ENCODE measurements around the gene GNAL.

GNAL gene

DNA sequence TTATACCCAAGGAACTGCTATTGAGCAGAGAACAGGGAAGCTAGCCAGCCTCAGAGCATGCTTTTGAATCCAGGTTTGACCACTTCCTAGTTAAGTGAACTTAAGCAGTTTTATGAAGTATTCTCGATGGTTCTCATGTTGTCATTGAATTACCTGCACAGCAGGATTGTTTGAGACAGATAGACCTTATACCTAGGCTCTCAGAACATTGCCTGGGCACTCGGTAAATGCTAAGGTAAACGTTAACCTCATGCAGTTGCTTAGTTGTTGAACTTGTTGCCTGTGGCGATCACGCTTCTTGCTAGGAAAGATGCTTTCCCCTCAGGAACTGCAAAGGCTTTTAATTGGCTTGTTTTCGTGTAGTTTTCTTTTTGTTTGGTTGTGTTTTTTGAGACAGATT lies 128.2 kb downstream of the GNAL start:
- DNase-seq, result no peak

DNA sequence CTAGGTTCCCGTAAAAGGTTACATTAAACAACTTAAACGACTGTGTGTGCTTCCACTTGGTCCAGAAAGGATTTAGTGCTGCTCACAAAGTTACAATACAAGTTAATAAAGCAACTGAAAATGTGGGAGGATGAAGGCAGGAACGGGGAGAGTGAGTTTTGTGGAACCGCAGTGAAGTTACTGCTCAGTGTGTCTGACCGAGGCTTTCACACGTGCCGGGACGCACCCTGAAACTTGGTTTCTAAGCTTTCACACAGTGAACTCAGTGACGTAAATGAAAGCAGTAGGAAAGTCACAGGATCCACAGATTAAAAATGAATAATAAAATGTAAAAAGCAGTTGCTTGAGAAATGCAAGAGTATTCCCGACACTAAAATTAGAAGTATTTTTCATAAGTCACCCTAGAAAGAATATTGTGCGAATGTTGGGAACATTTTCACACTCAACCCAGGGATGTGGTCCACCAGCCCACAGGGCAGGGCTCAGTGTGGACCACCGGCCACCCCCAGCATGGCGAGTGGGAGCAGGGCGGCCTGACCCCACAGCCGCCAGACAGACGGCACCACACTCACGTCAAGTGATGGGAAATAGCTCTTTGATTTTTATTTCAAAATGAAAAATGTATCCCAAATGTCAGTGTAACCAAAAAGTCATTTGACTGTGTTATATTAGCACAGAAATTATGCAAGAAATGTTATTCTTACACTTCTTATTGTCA lies 129.6 kb downstream of the GNAL start:
- no peak for DNase-seq

DNA sequence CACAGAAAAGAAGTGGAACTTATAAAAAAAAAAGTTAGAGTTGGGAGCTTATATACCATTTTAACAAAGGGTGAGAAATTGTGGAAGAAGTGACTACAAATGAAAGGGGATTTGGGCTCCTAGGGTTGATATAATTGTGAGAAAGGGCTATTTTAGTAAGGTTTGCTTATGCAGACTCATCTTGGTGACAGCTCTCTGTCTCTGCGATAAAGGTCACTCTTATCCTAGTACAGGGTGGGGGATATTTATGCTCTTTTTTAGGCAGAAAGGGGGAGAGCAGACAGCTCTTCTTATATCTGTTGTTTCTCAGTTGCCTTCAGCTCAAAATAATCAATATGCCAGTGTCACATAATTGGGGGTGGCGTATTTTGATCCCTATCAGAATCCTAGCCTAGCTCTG lies 130.9 kb downstream of the GNAL start:
- no peak for DNase-seq

DNA sequence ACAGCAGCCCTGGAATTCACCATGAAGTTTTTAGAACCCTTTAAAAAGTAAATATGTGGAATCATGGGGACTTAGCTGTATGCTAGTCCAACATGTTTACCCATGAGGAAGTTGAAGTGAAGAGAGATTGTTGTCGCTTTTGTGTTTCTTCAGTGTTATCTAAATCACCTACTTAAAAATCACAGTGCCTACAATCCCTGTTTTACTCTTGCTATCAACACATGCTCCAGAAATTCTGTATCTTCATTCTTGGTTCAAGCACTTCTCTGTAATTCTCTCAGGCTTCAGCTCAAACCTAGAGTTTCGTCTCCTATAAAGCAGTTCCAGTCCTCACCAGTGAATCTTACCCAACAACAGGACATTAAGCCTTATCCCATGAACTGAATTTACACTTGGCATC lies 131.6 kb downstream of the GNAL start:
- no peak for DNase-seq

DNA sequence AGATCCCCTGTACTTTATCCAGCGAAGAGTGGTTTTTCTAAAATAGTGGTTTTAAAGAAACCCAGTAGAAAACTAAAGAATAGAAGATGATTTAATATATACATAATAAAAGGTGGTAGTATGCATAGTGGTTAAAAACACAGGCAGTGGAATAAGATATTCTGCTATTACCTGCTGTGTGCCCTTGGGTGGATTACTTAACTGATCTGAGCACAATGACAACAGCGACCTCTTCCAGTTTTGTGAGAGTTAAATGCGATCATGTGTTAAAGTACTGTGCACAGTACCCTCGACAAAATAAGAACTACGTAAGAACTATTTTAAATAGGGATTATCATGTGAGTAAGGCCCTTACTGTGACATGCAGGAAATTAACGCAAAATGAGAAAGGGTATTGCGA lies 132.1 kb downstream of the GNAL start:
- DNase-seq, result no peak

DNA sequence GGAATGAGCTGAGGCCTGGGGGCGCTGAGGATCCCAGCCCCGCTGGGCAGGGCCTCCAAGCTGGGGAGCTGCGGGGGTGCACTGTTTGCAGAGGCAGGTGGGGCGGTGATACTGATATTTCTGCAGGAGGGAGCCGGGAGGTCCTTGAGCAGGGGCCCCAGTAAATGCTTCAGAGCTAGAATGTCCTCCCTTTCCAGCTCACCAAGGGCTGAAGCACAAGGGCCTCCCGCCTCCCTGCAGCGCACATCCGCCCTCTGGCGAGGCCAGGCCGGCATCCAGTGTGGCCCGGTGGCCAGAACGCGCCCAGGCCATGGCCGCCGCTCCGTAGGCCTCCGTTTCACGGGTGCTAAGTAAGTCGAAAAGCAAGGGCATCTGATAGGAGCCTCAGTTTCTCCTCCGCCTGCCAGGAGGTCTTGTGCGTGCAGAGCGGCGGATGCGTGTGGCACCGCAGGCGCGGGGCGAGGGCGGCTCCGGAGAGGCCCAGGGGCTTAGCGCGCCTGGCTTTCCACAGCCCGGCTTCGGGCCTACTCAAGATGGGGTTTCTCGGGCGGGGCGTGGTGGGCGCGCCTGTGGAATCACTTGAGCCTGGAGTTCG lies 132.7 kb downstream of the GNAL start:
- no peak for DNase-seq

DNA sequence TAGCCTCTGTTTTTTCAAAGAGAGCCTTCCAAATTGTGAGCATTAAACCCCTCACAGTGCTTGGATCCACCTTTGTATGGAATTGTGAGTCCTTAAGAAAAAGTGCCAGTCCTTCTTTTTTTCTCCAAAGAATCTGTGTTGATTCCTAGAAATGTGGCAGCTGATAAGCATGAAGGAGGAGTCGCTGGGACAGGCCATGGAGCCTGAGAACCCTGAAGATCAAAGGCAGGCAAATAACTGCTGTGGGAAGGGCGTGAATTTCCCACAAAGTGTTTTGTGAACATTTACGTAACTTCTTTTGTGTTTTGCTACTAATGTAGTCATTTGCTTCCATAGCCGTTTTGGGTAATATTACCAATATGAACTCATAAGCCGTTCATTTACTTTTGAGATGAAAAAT lies 134.5 kb downstream of the GNAL start:
- no peak for DNase-seq

DNA sequence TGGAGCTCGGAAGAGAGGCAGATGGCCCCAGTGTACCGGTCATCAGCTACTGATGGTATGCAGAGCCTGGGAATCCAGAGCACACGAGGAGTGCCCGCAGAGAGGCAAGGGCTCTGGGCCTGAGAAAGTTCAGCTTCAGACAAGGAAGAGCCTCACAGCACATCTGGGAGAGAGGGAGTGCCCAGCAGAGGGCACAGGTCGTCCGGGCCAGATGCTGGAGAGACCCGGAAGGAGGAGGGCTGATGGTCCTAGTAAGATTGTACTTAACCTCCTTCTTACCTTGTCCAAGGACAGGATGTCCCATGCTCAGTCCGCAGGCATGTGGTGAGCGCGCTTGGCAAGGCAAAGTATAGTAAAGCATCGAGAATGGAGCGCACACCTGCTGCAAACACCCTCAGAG lies 137.8 kb downstream of the GNAL start:
- no peak for DNase-seq

DNA sequence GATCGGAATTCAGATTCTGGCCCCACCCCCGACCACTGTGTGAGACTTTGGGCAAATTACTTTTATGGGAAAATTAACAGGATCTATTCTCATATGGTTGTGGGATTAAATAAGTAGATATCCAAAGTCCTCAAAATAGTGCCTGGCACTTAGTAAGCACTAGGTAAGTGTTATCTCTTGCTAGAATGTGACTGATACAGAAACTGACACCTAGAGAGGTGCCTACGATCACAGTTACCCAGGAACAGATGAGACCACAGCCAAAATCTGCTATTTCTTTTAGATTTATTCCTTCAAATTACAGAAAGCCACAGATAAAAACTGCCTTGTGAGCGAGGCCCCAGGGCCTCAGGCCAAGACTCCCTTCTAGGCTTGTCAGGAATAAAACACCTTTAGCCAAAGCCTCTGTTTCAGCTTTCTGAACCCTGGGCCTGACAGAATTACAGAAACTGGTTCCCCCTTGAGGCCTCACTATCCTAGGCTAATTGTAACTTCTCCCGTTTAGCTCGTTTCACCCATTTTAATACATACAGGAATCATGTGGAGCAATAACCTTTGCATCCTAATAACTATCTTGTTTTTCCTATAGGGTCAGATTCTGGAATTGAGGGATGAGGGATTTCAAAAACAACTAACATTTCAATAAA lies 139.8 kb downstream of the GNAL start:
- no peak for DNase-seq

DNA sequence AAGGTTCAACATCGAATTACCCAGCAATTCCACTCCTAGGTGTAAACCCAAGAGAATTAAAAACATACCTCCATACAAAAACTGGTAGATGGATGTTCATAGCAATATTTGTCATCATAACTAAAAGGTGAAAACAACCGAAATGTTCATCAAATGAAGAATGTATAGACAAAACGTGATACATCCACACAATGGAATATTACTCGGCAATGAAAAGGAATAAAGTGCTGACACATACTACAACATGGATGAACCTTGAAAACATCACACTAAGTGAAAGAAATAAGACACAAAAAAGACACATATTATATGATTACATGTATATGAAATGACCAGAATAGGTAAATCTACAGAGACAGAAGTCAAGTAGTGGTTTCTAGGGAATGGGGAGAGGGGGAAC lies 141.5 kb downstream of the GNAL start:
- DNase-seq, result no peak

DNA sequence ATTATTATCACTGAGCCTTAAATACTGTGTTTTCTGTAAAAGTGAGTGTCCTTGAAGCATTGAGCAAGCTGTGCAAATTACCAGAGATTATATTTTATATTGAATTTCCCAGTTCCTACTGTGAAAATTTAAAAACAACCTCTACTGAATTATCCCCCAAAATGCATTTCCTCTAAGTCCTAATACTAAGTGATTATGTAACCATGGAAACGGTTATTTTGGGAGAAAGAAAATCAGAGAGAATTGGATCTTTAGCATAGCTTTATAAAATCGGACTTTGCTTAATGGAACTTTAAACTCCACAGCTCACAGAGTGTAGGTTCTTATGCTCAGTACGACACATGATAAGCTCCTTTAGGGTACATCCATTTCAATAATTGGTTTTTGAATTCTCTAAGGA lies 142.9 kb downstream of the GNAL start:
- no peak for DNase-seq

DNA sequence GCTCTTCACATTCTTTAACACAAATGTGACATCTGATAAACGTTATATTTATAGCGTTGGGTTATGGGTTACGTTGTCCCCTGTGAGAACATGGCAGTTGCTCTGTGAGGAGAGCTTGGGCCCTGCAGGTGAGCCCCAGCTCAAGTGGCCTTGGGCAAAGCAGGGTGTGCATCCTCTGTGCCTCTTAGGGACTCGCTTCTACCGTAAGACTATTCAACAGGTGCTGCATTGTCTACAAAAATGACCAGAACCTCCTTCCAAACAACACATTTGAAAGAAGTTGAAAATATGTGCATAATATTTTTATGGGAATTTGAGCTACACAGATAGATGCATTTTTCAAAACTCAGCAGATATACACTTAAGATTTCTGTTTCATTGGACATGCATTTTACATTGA lies 145.7 kb downstream of the GNAL start:
- no peak for DNase-seq

DNA sequence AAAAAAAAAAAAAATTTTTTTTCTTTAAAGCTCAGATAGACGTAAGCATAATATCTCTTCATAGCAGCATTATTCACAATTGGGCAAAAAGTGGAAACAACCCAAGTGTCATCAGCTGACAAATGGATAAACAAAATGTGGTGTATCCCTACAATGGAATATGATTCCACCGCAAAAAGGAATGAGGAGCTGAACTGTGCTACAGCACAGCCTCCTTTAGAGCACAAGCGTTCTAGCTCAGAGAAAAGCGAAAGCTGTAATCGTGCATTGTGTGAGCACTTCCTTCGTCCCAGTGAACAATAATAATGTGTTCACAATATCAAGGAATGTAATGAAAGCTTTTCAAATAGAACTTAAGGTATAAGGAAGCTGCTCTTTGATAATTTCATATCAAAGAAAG lies 150.5 kb downstream of the GNAL start:
- DNase-seq, result no peak

DNA sequence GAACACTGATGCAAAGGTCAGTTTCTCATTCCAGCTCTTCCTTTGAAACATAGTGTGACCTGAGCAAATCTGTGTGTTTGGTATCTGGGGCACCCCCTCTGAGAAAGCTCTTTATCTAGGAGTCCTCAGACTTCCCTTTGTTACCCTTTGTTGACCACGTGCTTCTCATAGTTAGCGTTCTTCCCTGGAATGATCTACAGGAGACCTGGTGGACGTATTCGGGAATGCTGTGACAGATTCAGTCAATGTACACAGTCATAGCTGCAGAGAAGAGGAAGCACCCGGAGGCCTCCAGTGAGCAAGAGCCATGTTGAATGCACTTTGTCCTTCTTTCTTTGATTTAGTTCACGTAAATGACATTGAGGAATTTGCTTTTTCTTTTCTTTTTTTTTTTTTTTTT lies 151.4 kb downstream of the GNAL start:
- no peak for DNase-seq

DNA sequence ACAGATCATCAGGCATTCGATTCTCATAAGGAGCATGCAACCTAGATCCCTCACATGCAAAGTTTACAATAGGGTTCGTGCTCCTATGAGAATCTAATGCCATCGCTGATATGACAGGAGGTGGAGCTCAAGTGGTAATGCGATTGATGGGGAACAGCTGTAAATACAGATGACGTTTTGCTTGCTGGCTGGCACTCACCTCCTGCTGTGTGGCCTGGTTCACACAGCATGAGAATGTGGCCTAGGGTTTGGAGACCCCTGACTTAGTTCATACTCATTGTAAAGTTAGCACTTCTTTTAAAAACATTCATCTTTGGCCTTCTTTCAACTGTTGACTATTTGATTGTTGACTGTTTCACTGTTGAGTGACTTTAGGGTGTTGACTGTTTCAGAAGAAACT lies 153.5 kb downstream of the GNAL start:
- no peak for DNase-seq

DNA sequence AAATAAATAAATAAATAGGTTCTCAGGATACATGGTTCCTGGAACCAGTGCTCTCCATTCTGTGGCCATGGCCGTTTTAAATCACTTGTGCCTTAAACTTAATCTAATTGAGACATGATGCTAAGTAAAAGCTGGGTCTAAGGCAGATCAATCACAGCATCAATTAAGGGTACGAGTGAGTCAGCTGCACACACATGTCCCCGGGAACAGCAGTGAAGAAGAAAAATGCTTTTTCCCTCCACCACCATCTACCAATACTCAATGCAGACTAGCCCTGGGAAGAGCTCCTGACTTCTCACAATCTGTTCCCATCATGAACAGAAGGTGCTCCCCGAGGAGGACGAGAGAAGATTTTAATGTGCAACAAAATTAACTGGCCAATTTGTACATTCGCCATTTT lies 155.4 kb downstream of the GNAL start:
- no peak for DNase-seq

DNA sequence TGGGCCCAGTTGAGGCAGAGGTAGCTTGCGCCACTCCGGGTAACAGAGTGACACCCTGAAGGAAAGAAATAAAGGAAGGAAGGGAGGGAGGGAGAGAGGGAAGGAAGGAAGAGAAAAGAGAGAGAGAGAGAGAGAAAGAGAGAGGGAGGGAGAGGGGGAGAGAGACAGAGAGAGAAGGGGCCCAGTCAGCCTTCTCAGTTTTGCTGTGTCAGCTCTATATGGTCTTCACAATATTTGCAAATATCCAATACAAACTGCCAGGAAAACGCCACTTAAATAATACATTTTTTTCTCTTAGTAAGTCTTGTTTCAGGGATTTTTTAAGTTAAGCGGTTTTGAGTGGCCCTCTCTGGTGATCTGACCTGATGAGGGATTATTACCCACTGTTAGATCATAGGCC lies 156.6 kb downstream of the GNAL start:
- no peak for DNase-seq

DNA sequence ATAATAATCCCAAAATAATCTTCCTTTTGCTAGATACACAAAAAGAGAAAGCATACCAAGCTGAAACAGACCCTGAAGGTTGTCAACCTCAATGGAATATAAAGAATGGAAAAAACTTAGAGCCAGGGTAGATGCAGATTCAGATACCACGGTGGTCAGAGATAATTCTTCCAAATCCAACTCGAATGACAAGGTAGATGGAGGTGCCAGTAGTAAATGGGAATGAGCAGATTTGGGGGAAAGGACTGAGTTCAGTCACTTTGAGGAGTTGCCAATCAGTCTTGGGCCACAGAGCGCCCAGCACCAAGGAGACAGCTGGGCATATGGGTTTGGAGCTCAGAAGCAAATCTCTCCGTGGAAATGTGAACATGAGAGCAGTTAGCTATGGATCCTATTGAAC lies 158.7 kb downstream of the GNAL start:
- DNase-seq, result no peak

DNA sequence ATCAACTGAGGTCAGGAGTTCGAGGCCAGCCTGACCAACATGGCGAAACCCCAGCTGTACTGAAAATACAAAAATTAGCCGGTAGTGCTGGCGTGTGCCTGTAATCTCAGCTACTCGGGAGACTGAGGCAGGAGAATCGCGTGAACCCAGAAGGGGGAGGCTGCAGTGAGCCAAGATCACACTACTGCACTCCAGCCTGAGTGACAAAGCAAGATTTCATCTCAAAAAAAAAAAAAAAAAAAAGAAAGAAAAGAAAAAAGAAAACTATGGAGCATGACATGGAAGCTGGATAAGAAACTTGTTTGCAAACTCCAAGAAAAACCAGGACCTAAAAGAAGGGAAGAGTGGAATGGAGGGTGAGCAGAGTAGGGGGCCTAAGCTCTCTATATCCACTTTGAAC lies 160.2 kb downstream of the GNAL start:
- DNase-seq, result no peak

DNA sequence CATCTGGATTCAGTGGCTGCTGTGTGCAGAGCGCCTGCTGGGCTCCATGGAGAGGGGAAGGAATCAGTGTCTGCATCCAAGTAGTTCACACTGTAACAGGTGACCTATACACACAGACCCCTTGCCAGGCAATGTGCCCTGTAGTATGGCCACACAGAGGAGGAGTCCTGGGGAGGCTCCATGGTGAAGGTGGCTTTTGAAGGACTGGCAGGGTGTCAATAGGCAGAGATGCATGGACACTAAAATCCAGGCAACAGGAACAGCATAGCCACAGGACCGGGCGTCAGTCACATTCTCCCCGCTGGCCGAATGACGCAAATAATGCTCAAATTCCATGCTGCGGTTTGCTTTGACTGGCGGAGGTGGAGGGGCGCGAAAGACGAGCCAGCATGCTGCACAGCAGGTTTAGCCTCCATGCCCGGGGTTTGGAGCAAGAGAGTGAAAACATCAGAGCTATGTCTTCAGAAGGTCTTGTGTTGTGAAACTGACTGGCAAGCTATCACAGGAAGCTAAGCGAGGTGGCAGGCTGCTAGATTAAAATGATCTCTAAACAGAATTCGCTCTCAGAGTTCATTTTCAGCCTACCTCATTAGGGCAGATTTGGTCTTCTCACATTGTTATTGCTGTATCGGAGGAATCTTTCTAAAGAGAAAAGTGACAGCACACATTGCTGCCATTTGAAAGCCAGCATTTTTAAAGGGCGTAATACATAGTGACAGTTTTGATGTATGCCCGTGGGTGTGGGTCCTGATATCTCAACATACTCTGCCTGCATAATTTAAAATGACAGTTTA lies 161.0 kb downstream of the GNAL start:
- DNase-seq, result no peak

DNA sequence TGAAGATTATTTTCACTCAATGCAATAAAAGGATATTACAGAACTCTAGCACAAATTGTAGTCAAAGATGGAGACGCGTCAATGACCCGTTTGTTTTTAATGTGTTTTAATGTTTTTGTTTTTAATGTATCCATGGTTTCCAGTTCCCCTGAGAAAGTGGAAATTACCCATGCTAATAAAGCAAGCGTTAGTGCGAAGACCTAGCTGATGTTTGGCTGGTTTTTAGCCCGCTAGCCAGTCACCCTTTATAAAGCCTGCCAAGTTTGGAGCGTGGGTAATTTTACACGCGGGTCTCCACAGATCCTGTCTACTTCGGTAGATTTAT lies 161.7 kb downstream of the GNAL start:
- DNase-seq, result no peak

DNA sequence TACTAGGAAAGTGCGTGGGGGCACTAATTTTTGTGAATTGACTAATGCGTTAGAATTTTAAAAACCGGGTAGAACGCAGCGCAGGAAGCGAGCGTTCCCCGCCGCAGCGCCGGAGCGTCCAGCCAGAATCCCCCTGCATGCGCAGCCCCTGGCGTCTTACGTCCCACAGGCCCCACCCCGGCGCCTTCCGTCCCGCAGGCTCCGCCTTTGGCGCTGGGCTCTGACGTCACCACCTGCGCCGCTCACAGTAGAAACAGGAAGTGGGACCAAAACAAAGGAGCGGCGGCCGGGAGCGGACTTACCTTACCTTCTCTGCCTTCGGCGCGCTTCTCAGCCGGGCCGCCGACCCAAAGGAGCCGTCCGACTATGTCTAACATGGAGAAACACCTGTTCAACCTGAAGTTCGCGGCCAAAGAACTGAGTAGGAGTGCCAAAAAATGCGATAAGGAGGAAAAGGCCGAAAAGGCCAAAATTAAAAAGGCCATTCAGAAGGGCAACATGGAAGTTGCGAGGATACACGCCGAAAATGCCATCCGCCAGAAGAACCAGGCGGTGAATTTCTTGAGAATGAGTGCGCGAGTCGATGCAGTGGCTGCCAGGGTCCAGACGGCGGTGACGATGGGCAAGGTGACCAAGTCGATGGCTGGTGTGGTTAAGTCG lies 162.2 kb downstream of the GNAL start, which contains the start of gene CHMP1B:
TSS of gene CHMP1B (plus strand) at position 268 of the 660 bp plus-strand sequence. CDS start at position 367, 99 bp downstream.
- peak; percentile 76 for DNase-seq

DNA sequence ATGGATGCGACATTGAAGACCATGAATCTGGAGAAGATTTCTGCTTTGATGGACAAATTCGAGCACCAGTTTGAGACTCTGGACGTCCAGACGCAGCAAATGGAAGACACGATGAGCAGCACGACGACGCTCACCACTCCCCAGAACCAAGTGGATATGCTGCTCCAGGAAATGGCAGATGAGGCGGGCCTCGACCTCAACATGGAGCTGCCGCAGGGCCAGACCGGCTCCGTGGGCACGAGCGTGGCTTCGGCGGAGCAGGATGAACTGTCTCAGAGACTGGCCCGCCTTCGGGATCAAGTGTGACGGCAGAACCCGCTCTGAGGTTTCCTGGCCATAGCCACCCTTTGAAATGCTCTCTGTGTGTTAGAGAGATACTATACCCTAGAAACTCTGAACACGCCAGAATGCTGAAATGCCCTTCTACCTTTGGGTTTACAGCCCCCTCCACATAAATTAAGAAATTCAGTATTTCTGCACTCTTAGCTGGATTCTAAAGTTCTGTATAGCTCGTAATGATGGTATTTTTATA lies 162.8 kb downstream of the GNAL start:
- no peak for DNase-seq
